ENCODE results near the gene CHPF. TPM values are rescaled to one million over a fixed set of nuclear protein-coding genes. Genes with fewer than 3 reads are reported as not detected.

Gene CHPF
- total and polyA plus RNA-seq, 2 donors = 8.5 to 17.5 TPM

DNA sequence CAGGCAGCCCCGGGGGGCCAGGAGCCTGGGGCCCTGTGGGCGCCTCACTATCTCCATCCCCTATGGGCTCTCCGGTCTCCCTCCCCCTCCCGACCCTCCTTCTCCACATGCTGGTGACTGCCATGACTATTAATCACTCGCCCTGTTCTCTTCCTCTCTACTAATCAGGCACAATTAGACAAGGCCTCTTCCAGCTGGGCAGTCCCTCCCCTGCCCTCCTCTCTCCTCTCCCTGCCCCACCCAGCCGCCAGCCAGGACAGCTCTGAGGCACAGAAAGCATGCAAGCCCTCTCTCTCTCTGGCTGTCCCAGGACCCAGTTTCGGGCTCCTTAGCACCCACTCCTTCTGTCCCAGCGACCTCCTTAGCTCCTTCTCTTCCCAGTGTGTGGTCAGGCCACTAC, 23.5 kb downstream of the CHPF start:
- 85% methylated on average over 8 of the region's 8 CpGs for WGBS
- no peaks in the 10 kb centered on the region for H3K36me3 ChIP-seq (ENCODE audit: control insufficient read depth in 2 of 2, insufficient read depth in 2 of 2, low read length in 1 of 2)

DNA sequence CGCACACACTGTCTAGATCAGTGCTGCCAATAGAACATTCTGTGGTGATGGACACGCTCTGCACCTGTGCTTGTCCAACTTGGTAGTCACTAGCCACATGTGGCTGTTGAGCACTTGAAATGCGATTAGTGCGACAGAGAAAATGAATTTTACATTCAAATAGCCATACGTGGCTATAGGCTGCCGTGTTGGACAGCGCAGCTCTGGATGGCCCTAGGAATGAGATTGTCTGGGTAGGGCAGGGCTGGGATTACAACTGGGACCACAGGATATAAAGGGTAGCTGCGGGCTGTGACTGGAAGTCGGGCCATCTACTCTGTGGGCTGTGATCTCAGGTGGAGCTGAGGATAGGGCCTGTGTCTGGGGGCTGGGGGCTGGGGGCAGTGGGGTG, 24.1 kb downstream of the CHPF start:
- Histone ChIP-seq H3K9me3 (ENCODE audit: control insufficient read depth in 2 of 2, insufficient read depth in 1 of 2, low read length in 1 of 2) (peaks cover 0 to 5% of the 10 kb centered on the region in 2 donors), H3K27me3 (ENCODE audit: control insufficient read depth in 2 of 2, insufficient read depth in 1 of 2, low read length in 1 of 2) (peaks cover 51 to 100% of the 10 kb centered on the region in 2 donors), H3K4me3 (ENCODE audit: low read length in 2 of 2) (no peak overlapping the region), H3K27ac (ENCODE audit: low read depth in 1 of 2, low read length in 1 of 2) (no peak overlapping the region), H3K36me3 (ENCODE audit: control insufficient read depth in 2 of 2, insufficient read depth in 2 of 2, low read length in 1 of 2) (no peaks in the 10 kb centered on the region), H3K4me1 (ENCODE audit: control insufficient read depth in 2 of 2, insufficient read depth in 2 of 2, low read length in 2 of 2) (peaks cover 0 to 4% of the 10 kb centered on the region in 2 donors)
- no peak for DNase-seq (ENCODE audit: low read depth in 6 of 9, low spot score in 9 of 9)
- 94% methylated on average over 9 of the region's 9 CpGs for WGBS

More for the DNA sequence above, 23.5 kb downstream of the CHPF start:
- no peak overlapping the region for H3K4me3 ChIP-seq (ENCODE audit: low read length in 2 of 2)
- DNase-seq (ENCODE audit: low read depth in 6 of 9, low spot score in 9 of 9) = no peak
- peaks cover 0 to 5% of the 10 kb centered on the region in 2 donors for H3K9me3 ChIP-seq (ENCODE audit: control insufficient read depth in 2 of 2, insufficient read depth in 1 of 2, low read length in 1 of 2)
- peaks cover 51 to 100% of the 10 kb centered on the region in 2 donors for H3K27me3 ChIP-seq (ENCODE audit: control insufficient read depth in 2 of 2, insufficient read depth in 1 of 2, low read length in 1 of 2)
- no peak overlapping the region for H3K27ac ChIP-seq (ENCODE audit: low read depth in 1 of 2, low read length in 1 of 2)
- H3K4me1 ChIP-seq (ENCODE audit: control insufficient read depth in 2 of 2, insufficient read depth in 2 of 2, low read length in 2 of 2) = no peaks in the 10 kb centered on the region

DNA sequence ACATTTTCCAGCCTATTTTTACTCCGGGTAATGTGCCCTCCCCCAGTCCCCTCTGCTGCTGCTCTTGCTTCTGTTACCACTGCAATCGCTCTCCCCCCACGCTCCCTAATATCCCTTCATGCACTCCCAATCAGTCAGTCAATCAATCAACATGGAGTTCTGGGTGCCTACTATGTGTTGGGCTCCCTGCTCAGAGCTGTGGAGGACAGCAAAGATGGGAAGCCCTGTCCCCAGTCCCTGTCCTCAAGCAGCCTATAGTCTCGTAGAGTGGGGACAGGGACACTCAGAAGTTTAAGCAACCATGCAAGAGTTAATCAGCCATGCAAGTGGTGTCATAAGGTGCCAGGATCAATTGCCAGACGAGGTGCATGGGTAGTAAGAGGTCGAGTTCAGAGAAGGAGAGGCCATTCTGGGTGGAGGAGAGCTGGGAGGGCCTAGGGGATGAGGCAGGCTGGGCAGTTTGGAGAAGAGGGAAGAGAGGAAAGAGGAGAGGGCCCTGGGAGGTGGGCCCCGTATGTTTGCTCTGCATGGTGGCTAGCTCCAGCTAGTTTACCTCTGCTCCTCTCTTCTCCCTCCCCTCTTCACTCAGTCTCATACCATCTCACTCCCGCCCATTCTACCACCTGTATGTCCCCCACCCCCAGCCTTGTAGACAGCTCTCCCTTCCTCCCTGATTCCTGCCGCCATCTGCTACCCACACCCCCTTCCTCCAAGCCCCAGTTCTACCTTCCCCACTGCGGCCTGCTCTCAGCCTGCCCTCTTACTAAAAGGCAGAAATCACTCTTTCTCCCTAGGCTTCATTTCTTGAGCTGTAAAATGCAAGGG, 25.4 kb downstream of the CHPF start:
- H3K27ac ChIP-seq (ENCODE audit: low read depth in 1 of 2, low read length in 1 of 2) = no peak overlapping the region
- H3K9me3 ChIP-seq (ENCODE audit: control insufficient read depth in 2 of 2, insufficient read depth in 1 of 2, low read length in 1 of 2) = peaks cover 0 to 5% of the 10 kb centered on the region in 2 donors
- 79% methylated on average over 10 of the region's 10 CpGs for WGBS
- no peak for DNase-seq (ENCODE audit: low read depth in 6 of 9, low spot score in 9 of 9)
- H3K4me3 ChIP-seq (ENCODE audit: low read length in 2 of 2) = no peak overlapping the region
- H3K36me3 ChIP-seq (ENCODE audit: control insufficient read depth in 2 of 2, insufficient read depth in 2 of 2, low read length in 1 of 2) = no peaks in the 10 kb centered on the region
- peaks cover 0 to 16% of the 10 kb centered on the region in 2 donors for H3K4me1 ChIP-seq (ENCODE audit: control insufficient read depth in 2 of 2, insufficient read depth in 2 of 2, low read length in 2 of 2)
- peaks cover 50 to 100% of the 10 kb centered on the region in 2 donors for H3K27me3 ChIP-seq (ENCODE audit: control insufficient read depth in 2 of 2, insufficient read depth in 1 of 2, low read length in 1 of 2)

DNA sequence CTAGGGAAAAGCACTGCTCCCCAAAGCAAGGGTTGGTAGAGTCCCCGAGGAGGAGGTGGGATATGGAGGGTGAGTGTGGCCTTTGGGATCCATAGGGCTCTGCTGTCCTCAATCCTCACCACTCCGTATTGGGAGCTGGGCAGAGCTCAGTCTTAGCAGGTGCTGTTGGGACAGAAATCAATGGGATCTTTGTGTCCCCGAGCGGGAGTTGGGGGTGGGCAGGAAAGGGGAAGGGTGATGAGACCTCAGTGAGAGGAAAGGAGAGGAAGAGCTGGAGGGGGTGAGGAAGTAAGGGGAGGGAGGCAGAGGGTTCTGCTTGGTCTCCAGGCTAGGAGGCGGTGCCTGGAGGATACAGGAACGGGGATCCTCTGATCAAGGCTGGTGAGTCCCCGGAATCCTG, 26.7 kb downstream of the CHPF start:
- 47% methylated on average over 7 of the region's 7 CpGs for WGBS
- no peak overlapping the region for H3K27ac ChIP-seq (ENCODE audit: low read depth in 1 of 2, low read length in 1 of 2)

DNA sequence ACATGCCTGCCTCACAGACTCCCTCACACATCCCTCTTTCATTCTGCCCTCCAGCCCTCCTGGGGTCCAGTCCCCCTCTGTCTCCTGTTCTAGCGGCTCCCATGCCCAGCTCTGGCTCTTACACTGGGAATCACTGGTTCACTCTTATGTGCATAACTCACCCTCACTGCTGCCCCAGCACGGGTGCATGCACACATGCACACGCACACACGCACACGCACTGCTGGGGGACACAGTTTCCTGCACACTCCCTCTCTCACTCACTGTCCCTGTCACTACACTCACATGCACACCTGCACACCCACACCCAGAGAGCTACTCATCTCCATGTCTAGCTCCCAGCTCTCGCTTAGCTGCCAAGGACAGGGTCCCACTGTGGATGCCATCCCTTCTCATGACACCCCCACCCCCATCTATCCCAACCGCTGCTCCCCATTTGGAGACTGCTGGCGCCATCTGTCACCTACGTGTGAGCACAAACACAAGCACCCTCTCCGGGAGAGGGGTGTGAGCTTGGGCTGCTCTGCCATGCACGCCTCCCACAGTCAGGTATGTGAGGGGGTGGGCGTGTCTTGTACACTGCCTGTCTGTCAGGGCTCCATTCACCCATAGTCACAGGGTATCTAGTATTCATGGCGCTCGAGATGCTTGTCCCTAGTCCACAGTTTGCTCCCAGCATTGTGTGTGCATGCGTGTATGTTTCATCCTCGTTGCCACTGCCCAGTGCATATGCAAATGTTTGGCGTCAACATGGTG, 27.6 kb downstream of the CHPF start:
- DNase-seq (ENCODE audit: low read depth in 6 of 9, low spot score in 9 of 9) = no peak
- H3K4me1 ChIP-seq (ENCODE audit: control insufficient read depth in 2 of 2, insufficient read depth in 2 of 2, low read length in 2 of 2) = peaks cover 0 to 20% of the 10 kb centered on the region in 2 donors
- WGBS = 83% methylated on average over 17 of the region's 17 CpGs
- no peaks in the 10 kb centered on the region for H3K36me3 ChIP-seq (ENCODE audit: control insufficient read depth in 2 of 2, insufficient read depth in 2 of 2, low read length in 1 of 2)
- no peak overlapping the region for H3K27ac ChIP-seq (ENCODE audit: low read depth in 1 of 2, low read length in 1 of 2)
- no peak overlapping the region for H3K4me3 ChIP-seq (ENCODE audit: low read length in 2 of 2)
- H3K9me3 ChIP-seq (ENCODE audit: control insufficient read depth in 2 of 2, insufficient read depth in 1 of 2, low read length in 1 of 2) = peaks cover under 1 to 5% of the 10 kb centered on the region in 2 donors
- peaks cover 48 to 100% of the 10 kb centered on the region in 2 donors for H3K27me3 ChIP-seq (ENCODE audit: control insufficient read depth in 2 of 2, insufficient read depth in 1 of 2, low read length in 1 of 2)

More for the DNA sequence above, 26.7 kb downstream of the CHPF start:
- peaks cover 0 to 20% of the 10 kb centered on the region in 2 donors for H3K4me1 ChIP-seq (ENCODE audit: control insufficient read depth in 2 of 2, insufficient read depth in 2 of 2, low read length in 2 of 2)
- no peak overlapping the region for H3K4me3 ChIP-seq (ENCODE audit: low read length in 2 of 2)
- H3K27me3 ChIP-seq (ENCODE audit: control insufficient read depth in 2 of 2, insufficient read depth in 1 of 2, low read length in 1 of 2) = peaks cover 50 to 100% of the 10 kb centered on the region in 2 donors
- peaks cover 0 to 5% of the 10 kb centered on the region in 2 donors for H3K9me3 ChIP-seq (ENCODE audit: control insufficient read depth in 2 of 2, insufficient read depth in 1 of 2, low read length in 1 of 2)
- no peak for DNase-seq (ENCODE audit: low read depth in 6 of 9, low spot score in 9 of 9)
- no peaks in the 10 kb centered on the region for H3K36me3 ChIP-seq (ENCODE audit: control insufficient read depth in 2 of 2, insufficient read depth in 2 of 2, low read length in 1 of 2)

DNA sequence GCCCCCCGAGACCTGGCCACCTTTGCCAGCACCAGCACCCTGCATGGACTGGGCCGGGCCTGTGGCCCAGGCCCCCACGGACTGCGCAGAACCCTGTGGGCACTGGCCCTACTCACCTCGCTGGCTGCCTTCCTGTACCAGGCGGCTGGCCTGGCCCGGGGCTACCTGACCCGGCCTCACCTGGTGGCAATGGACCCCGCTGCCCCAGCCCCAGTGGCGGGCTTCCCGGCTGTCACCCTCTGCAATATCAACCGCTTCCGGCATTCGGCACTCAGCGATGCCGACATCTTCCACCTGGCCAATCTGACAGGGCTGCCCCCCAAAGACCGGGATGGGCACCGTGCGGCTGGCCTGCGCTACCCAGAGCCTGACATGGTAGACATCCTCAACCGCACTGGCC, 28.8 kb downstream of the CHPF start:
- Histone ChIP-seq H3K27me3 (ENCODE audit: control insufficient read depth in 2 of 2, insufficient read depth in 1 of 2, low read length in 1 of 2) (peaks cover 48 to 100% of the 10 kb centered on the region in 2 donors), H3K9me3 (ENCODE audit: control insufficient read depth in 2 of 2, insufficient read depth in 1 of 2, low read length in 1 of 2) (peaks cover 2 to 12% of the 10 kb centered on the region in 2 donors), H3K4me1 (ENCODE audit: control insufficient read depth in 2 of 2, insufficient read depth in 2 of 2, low read length in 2 of 2) (peaks cover 0 to 28% of the 10 kb centered on the region in 2 donors), H3K36me3 (ENCODE audit: control insufficient read depth in 2 of 2, insufficient read depth in 2 of 2, low read length in 1 of 2) (no peaks in the 10 kb centered on the region), H3K27ac (ENCODE audit: low read depth in 1 of 2, low read length in 1 of 2) (no peak overlapping the region), H3K4me3 (ENCODE audit: low read length in 2 of 2) (no peak overlapping the region)
- DNase-seq (ENCODE audit: low read depth in 6 of 9, low spot score in 9 of 9) = no peak
- WGBS = 90% methylated on average over 21 of the region's 21 CpGs

DNA sequence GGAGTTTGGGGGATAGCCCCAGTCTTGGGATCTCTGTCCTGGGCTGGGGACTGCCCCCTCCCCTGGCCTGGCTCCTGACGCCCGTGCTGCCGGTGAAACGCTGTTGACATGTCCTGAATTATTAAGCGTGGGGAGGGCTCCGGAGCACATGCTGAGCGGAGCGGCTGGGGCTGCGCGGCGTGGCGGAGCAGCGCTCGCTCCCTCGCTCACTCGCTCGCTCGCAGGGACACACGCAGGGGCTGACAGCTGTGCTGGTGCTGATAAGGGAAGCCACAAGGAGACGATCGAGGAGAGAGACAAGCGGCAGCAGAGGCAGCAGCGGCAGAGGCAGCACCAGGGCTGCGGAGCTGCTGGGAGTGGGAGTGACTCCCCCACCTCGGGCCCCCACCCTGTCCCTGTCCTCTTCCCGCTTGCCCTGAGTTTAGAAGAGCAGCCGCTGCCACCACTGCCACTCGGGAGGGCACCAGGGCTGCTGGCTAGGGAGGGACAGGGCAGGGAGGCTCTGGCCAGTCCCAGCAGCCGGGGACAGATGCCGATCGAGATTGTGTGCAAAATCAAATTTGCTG, 29.3 kb downstream of the CHPF start, which contains the start of gene ASIC4:
TSS of gene ASIC4 (plus strand) at position 287 of the 566 bp plus-strand sequence. CDS start at position 530, 243 bp downstream.
- H3K4me1 ChIP-seq (ENCODE audit: control insufficient read depth in 2 of 2, insufficient read depth in 2 of 2, low read length in 2 of 2) = peaks cover 0 to 33% of the 10 kb centered on the region in 2 donors
- H3K9me3 ChIP-seq (ENCODE audit: control insufficient read depth in 2 of 2, insufficient read depth in 1 of 2, low read length in 1 of 2) = peaks cover 2 to 12% of the 10 kb centered on the region in 2 donors
- no peaks in the 10 kb centered on the region for H3K36me3 ChIP-seq (ENCODE audit: control insufficient read depth in 2 of 2, insufficient read depth in 2 of 2, low read length in 1 of 2)
- DNase-seq (ENCODE audit: low read depth in 6 of 9, low spot score in 9 of 9) = peak in 3 of 9 donors; percentile 21 to 59 (median 42)
- no peak within 1 kb of the TSS for H3K4me3 ChIP-seq (ENCODE audit: low read length in 2 of 2)
- no peak within 1 kb of the TSS for H3K27ac ChIP-seq (ENCODE audit: low read depth in 1 of 2, low read length in 1 of 2)
- peaks cover 48 to 100% of the 10 kb centered on the region in 2 donors for H3K27me3 ChIP-seq (ENCODE audit: control insufficient read depth in 2 of 2, insufficient read depth in 1 of 2, low read length in 1 of 2)
- WGBS = 6% methylated on average over 31 of the region's 31 CpGs

DNA sequence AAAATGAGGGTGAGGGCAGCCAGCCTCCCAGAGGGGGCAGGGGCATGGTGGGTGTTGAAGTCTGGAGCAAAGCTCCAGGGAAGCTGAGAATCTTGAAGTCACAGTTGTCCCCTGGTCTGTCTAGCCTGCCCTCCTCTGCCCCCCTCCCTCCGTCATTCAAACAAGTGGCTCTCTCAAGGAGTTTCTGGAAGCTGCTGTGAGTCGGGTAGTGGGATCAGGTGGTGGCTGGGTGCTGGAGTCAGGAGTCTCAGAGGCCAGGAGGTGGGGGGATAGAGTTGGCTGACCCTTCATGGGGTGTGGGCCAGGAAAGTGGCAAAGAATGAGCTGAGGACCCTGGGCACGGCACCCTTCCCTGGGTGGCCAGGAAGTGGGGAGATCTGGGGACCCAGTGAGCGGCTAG, 29.8 kb downstream of the CHPF start:
- Histone ChIP-seq H3K4me3 (ENCODE audit: low read length in 2 of 2) (no peak overlapping the region), H3K36me3 (ENCODE audit: control insufficient read depth in 2 of 2, insufficient read depth in 2 of 2, low read length in 1 of 2) (no peaks in the 10 kb centered on the region), H3K27ac (ENCODE audit: low read depth in 1 of 2, low read length in 1 of 2) (no peak overlapping the region), H3K9me3 (ENCODE audit: control insufficient read depth in 2 of 2, insufficient read depth in 1 of 2, low read length in 1 of 2) (peaks cover 2 to 12% of the 10 kb centered on the region in 2 donors), H3K27me3 (ENCODE audit: control insufficient read depth in 2 of 2, insufficient read depth in 1 of 2, low read length in 1 of 2) (peaks cover 51 to 100% of the 10 kb centered on the region in 2 donors), H3K4me1 (ENCODE audit: control insufficient read depth in 2 of 2, insufficient read depth in 2 of 2, low read length in 2 of 2) (peaks cover 0 to 36% of the 10 kb centered on the region in 2 donors)
- DNase-seq (ENCODE audit: low read depth in 6 of 9, low spot score in 9 of 9) = no peak
- 8% methylated on average over 4 of the region's 4 CpGs for WGBS

All from thymus (tissue), 11 donors.